ENCODE measurements around the gene RASA3.

RASA3 gene

DNA sequence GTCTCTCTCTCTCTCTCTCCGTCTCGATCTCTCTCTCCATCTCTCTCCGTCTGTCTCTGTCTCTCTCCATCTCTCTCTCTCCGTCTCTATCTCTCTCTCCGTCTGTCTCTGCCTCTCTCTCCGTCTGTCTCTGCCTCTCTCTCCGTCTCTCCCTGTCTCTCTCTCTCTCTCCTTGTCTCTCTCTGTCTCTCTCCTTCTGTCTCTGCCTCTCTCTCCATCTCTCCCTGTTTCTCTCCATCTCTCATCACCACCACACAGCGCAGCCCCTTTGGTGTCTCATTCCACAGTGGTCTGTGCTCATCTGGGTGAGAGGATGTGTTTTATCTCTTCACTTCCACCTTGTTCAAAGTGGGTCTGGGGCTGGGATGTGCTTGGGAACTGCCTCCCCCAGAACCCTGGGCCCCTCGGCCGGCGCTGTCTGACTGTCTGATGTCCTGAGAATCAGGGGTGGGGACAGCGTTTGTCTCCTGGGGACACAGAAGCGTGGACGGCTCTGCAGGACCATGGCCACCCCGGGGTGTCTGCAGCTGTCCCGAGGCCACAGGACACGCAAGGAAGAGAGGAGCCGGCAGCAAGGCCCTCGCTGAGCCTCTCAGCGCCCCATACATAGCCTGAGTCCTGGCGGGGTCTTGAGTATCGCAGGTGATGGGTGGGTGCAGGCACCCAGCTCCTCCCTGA is 118.3 kb downstream of the RASA3 start:
- no peak for DNase-seq

DNA sequence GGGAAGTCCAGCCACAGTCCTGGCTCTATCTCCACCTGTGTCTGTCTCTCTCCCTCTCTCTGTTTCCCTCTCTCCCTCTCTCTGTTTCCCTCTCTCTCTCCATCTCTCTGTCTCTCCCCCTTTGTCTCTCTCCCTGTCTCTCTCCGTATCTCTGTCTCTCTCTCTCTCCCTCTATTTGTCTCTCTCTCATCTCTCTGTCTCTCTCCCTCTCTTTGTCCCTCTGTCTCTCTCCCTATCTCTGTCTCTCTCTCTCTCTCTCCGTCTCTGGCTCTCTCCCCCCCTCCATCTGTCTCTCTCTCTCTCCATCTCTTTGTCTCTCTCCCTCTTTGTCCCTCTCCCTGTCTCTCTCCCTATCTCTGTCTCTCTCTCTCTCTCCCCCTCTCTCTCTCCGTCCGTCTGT is 119.1 kb downstream of the RASA3 start:
- DNase-seq = no peak

DNA sequence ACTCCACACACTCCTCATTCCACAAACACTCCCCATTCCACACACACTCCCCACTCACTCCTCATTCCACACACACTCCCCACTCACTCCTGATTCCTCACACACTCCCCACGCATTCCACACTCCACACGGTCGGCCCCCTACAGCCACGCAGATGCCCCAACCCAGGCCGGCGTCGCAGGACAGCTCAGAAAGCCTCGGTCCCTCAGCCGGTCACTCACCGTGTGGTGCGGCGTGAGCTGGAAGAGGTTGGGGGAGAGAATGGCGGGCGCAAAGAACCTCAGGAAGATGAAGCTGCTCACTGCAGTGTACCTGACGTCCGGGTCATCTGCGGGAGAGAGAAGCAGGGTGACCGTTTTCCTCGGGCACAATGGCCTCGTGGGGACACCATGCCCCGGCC is 119.5 kb downstream of the RASA3 start:
- DNase-seq = no peak

DNA sequence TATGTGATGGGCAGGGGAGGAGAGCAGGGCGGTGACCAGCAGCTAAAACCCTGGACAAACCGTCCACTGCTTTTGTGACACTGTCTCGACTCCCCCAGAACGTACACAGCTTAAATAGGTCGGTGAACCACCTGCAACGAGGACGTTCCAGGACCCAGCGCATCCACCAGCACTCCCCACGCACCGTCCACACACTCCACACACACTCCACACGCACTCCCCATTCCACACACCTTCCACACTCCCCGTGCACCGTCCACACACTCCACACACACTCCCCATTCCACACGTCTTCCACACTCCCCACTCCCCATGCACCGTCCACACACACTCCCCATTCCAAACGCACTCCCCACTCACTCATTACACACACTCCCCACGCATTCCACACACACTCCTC is 120.3 kb downstream of the RASA3 start:
- DNase-seq = no peak

DNA sequence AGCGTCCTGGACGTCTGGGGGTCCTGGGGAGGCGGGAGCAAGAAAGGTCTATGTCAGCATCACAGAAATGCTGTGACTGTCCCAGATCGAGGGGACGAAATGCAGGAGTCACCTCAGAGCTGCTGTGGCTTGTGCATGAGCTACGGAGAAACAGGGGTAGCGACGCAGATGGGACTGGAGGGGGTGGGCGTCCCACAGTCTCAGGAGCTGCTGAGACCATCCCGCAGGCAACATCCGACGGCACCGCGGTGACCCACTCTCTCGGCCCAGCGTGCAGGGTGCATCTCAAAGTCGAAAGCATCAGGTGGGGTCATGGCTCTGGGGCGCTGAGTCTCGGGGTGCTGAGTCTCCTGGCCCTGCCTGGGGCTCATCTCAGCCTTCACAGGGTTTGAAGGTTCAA is 121.2 kb downstream of the RASA3 start:
- DNase-seq = no peak

DNA sequence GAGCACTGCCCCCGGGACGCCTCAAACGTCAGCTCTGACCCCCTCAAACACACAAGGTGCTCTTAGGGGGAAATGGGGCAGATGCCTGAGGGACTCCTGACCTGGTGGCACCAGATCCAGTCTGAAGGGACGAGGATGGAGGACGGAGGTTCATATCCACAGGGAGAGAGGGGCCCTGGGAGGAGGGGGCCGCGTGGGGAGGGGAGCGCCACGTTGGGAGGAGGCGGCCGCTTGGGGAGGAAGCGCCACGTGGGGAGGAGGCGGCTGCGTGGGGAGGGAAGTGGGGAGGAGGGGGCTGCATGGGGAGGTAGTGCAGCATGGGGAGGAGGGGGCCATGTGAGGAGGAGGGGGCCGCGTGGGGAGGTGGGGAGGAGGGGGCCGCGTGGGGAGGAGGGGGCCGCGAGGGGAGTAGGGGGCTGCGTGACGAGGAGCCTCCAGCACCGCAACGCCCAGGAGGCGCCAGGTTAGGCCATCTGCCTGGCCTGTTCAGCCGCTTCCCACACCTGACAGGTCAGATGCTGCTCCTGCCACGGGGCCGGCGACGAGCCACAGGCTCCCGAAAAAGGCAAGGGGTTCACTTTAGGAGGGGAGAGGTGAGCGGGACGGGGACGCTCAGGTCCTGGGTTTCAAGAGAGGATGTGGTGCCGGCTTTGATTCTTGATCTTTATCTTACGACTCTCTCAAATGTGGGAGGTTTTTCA is 121.9 kb downstream of the RASA3 start:
- DNase-seq = no peak

DNA sequence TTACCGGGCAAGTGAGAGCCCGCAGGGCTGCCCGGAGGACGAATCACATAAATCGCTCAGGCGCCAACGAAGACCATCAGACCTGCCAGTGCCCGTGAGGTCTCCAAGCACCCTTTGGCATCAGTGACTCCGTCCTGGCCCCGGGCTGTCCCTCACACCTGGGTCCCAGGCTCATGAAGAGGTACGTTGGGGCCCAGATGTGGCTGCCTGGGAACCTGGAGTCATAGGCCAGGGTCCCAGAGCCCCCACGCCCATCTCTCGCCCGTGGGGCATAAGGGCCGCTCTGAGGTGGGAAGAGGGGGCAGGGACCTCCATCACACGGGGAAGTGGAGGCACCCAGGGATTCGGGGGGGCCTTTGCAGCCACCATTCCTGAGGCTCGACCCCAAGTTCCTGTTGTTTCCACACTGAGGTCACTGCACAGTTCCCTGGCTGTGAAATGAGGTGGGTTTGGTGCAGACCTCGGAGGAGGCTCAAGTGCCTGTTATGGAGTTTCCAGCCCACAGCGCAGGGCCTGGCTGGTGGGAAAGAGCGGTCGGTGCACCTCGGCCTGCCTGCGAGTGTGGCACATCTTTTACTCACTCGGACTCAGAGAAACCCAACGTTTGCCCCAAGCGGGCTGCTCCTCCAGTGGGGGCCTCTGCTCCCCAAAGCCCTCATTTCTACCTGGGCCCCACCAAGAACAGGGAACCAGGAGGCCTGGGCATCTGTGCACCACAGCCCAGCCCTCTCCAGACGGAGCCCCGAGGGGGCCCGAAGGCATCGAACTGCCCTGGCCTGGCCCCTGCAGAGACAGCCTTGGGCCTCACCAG is 122.6 kb downstream of the RASA3 start:
- DNase-seq = no peak

DNA sequence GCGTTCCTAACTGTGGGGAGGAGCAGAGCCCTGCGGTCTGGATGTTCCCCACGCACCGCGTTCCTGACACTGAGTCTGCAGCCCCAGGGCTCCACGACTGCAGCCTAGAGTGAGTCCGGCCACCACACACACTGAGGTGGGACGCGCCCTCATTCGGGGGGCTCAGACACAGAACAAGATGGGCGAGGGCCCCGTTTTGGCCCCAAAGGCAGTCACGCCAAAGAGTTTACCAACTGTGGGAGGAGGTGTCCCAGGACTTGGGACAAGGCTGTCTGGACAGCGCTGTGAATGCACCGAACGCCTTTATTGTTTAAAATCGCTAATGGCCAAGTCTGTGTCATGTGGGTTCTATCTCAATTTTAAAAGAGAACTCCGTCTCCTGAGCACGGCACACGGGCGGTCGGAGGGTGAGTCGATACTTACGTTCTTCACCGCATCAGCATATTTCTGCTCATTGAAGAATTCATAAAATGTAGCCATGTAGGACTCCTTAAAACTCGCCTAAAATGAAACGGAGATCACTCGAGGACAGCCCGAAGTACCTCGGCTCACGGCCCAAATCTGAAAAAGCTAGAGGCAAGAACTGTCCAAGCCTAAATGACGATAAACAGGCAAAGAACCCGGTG is 123.3 kb downstream of the RASA3 start:
- DNase-seq = no peak

DNA sequence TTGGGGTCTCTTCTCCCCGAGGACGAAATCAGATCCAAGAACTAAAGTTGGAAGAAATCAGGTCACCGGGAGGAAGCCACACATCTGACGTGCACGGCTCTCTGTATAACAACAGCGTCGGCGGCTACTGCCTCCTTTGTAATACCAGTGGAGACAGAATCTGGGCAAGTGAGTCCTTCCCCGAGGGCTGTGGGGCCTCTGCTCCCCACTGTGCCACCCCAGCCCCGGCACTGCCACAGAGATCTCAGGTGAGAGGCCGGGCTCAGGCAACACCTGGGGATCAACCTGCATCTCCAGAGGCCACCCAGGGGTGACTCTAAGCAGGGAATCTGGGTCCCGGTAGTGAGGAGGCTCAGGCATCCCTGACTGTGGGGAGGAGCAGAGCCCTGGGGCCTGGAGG is 124.9 kb downstream of the RASA3 start:
- no peak for DNase-seq

DNA sequence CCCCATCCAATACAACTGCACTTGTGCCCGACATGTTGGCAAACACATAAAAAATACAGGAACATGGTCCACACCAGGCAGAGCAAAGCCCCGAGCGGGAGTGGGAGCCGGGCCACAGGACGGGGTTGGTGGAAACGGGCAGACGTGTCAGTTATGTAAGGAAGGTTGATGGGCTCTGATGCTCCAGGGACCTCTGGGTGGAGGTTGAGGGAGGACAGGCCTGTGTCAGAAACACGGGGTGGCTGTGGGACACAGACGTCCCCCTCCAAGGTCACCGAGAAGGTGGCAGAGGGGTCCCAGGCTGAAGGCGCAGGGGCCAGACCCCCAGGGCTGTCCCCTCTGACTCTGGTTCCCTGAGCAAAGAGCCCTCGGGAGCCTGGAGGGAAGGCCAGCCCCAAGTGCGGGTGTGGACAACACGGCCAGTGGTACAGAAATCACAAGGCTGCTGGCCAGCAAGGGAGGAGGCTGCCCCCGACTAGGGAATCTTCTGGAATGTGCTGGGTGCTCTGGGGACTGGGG is 127.2 kb downstream of the RASA3 start:
- DNase-seq = no peak

DNA sequence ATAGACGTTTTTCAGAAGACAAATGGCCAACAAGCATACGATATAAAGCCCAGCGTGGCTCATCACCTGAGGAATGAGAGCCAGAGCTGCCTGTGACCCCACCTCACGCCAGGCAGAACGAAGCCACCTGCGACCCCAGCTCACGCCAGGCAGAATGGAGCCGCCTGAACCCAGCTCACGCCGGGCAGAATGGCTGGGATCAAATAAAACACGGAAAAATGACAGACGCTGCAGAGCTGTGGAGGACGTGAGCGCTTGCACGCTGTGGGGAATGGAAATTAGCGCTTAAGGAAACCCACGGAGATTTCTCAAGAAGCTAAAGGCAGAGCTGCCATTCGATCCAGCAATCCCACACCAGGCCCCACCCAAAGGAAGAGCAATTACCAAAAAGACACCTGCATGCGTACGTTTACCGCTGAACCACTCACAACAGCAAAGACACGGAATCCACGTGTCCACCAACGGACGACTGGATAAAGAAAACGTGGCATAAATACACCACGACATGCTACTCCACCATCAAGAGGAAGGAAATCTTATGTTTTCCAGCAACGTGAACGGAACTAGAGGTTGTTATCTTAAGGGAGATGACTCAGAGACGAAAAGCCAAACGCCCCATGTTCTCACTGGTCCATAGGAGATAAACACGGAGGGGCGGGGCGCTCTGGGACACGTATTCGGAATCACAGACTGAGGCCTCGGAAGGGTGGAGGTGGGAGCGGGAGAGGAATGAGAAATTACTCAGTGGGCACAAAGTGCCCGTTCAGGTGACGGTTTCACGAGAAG is 127.8 kb downstream of the RASA3 start:
- no peak for DNase-seq

DNA sequence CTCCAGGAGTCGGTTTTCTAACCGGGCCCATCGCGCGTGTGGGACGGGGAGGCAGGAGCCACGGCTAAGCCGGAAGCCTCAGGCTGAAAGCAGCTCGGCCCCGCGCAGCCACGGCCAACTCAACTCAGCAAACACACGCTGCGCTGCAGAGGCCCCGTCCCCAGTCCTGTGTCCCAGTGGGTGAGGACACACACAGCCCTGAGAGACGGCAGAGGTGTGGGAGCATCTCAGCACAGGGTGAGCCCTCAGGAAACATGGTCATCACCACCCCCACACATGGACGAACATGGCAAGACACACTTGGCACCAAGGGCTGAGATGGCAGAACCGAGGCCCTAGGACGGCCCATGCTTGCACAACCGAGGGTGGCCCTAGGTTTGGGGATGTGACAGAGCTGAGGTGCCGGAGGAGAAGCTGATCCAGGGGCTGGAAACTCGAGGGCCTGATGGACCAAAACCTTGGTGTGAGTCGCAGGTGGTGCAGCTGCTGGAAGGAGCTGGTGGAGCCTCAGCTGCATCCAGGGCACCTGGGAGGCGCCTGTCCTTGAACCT is 129.6 kb downstream of the RASA3 start:
- no peak for DNase-seq

DNA sequence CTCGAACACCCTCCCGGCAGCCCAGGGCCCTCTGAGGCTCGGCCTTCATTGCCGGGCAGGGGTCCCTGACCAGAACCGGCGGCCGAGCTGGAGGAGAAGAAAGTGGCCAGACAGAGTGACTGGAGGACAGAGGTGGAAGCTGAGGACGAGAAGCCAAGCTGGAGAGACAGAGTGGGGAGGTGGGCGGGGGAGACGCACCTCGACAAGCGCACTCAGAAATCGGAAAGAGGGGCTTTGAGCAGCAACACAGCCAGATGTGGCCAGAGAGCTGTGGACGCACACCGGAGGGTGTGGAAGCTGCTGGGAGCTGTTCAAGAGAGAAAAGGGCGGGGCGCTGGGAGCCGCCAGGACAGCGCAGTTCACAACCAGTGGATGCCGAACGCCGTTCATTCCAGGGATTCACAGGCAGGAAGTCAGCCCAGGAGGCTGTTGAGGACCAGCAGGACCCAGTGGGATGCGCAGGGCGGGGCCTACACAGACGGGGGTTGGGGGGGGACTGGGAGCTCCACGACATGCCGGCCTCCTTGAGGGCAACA is 130.3 kb downstream of the RASA3 start:
- no peak for DNase-seq

DNA sequence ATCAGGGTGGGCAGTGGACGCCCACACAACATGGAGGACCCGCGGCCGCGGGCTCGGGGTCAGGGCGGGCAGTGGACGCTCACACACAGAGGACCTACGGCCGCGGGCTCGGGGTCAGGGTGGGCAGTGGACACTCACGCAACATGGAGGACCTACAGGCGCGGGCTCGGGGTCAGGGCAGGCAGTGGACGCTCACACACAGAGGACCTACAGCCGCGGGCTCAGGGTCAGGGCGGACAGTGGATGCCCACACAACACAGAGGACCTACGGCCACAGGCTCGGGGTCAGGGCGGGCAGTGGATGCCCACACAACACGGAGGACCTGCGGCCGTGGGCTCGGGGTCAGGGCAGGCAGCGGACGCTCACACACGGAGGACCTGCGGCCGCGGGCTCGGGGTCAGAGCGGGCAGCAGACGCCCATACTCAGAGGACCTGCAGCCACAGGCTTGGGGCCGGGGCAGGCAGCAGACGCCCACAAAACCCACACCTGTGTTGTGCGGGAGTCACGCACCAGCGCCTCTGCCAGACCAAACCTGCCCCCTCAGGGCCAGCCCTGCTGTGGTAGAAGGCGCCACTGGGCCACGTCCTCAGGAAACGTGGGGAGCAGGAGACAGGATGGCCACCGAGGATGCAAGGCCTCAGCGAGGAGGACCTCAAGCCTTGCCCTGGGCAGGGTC is 131.0 kb downstream of the RASA3 start:
- no peak for DNase-seq

DNA sequence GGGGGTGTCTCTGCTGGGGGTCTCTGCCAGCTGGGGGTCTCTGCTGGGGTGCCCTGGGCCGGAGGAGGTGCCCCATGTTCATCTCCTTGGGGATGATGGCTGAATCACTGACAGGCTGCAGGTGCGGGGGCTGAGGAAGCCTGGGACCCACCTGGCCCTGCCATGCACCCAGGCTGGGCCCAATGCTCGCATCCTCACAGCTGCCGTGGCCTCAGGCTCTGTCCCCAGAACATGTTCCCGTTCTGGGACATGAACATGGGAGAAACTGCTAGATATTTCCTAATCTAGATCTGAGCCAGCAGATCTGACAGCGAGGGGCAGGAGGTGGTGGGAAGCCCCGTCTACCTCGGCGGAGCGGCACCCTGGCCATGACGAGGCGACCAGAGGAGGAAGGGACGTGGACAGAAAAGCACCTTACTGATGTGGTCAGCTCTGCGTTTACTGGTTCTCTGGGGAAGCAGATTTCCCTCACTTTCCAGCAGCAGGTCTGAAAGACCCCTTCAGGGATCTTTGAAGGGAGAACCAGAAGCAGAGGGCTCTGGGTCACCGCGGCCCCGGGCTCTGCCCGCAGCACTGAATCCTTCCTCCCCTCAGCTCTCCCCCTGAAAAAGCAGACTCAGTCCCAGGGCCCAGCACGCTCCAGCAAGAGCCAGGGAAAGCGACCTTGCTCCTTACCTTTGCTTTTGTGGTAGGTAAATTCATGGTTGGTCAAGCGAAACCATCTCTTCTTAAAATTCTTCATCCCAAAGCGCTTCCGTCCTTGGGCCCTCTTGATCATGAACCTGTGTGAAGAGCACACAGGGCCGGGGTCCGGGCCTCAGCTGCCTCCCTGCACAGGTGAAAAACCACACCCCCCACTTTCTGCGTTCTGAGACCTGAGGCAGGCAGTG is 132.0 kb downstream of the RASA3 start:
- no peak for DNase-seq

DNA sequence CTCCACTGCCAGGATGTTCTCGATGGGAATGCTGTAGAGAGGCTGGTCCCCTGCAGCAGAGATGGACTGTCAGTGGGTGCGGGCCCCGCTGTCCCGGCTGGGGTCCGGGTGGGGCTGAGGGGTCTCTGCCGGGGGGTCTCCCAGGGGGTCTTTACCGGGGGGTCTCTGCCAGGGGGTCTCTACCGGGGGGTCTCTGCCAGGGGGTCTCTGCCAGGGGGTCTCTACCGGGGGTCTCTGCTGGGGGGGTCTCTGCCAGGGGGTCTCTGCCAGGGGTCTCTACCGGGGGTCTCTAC is 132.9 kb downstream of the RASA3 start:
- DNase-seq = no peak

DNA sequence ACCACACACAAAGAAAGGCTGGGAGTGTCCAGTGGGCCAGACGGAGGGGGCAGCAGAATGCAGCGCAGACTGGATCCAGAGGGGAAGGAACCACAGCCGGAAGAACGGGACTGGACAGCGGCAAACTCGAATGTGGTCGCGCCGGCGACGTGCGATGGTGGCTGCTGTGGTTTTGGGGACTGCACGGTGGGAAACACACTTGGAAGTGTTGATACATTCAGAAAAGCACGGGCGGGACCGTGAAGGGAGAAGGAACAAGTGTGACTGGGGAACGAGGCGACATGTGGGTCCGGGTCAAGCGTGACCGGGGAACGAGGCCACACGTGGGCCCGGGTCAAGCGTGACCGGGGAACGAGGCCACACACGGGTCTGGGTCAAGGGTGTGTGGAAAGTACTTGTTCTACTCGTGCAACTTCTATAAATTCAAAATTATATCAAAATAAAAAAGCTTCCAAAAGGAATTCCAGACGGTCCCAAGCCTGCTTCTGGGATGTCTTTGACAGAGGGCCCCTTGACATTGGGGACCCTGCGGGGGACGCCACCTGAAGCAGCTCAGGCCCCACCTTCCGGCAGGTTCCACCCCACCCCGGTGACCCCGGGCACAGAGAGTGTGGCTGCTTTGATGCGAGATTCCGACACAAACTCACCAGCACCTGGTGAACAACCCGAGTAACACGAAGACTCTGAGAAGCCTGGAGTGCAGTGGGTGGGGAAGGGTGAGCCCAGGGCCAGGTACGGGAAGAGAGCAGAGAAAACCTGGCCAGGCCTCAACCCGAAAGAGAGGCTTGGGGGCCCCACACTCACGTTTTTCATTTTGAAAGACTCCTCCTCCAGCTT is 133.4 kb downstream of the RASA3 start:
- no peak for DNase-seq

DNA sequence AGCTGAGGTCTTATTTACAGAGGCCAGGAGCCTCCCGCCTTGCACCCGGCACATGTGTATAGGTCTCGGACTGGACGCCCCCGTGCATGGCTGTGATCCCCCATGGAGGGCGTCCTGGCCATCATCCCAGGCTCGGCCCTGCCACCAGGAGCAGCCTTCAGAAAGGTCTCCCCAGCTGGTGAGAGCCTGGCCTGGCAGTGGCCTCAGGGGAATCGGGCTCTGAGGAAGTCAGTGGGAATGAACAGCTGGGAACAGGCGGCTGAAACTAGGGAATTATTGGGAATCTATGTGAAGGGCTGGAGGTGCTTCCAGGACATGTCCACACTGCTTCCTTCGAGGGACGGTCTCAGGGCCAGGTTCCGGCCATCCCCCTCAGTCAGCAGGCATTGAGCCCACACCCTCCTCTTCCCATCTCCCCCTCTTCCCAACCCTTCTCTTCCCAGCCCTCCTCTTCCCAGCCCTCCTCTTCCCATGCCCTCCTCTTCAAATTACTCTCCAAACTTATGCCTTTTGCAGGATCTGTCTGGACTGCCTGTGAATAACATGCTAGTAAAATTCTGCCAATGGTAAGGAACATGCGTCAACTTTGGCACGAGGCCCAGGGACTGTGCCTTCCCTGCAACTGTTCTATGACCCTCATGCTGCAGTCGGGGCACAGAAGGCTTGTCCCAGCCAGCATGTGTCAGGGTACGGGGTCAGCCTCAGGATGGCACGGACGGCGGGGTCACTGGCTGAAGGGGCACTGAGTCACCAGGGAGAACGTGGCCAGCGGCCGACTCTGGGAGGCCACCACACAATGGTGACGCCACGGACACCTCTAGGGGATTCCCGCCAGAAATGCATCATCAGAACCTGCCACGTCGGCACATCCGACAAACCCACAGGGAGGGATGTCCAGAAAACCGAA is 134.3 kb downstream of the RASA3 start:
- DNase-seq = no peak

Data from DMS53 (cell line).